HG02642 (cell line): ENCODE results near the gene FMNL2.
"Not testable (repeated sequence)": the region's sequence is repeated elsewhere in the genome, so short reads cannot be mapped to it uniquely, and the experiment has no call there.

Experiments used
- ATAC-seq: cut with Tn5 transposase; IDR thresholded peaks from one replicate; pipeline ENCODE4 v1.9.1; 2021; ENCODE audit warnings: mild to moderate bottlenecking; ENCODE audit not compliant: unreplicated experiment, poor library complexity

The FMNL2 gene

DNA sequence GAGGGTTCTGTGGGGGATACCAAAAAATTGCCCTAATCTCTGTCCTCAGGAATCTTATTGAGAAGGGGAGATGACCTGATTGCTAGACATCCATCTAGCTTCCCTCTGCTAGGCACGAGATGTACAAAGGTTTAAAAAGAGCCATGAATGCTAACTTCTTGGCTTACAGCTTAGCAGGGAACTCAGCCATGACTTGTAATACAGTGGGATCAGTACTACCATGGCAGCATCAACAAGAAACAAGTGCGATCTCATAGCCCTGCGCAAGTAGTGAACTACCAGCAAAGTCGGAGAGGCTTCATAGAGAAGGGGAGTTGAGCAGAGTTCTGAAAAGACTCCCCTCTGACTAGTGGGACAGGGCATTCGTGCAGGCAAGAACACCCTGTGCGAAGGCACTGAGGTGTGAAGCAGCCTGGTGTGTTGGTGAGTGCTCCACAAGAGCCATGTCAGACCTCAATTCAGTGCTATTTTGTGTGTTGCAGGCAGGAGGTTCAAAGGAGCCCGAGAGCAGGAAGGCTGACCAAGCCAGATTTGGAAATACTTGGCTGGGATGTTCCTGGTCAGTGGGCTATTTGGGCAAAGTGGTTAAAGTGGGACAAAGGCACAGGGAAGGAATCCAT lies 130.0 kb downstream of the FMNL2 start:
- no peak for ATAC-seq

GRCh38 chr2:152465541-152465940 lies 130.6 kb downstream of the FMNL2 start:
- ATAC-seq: no peak

DNA sequence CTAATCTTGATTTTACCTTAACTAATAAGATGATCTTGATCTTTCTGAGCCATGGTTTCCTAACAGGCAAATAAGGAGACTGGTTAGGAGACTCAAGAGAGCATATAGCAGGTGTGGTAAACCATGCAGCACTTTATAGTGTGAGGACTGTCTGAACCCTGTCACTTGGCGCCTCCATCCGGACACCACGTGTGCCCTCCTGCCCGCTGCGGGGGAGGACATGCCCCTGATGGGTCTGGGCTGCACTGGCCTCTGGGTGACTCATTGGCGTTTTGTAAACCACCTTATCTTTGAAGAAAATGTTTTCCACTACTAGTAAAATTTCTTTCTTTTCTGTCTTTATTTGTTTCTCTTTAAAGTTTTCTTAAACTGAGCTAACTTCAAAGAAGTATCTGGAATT lies 131.1 kb downstream of the FMNL2 start:
- ATAC-seq: no peak

DNA sequence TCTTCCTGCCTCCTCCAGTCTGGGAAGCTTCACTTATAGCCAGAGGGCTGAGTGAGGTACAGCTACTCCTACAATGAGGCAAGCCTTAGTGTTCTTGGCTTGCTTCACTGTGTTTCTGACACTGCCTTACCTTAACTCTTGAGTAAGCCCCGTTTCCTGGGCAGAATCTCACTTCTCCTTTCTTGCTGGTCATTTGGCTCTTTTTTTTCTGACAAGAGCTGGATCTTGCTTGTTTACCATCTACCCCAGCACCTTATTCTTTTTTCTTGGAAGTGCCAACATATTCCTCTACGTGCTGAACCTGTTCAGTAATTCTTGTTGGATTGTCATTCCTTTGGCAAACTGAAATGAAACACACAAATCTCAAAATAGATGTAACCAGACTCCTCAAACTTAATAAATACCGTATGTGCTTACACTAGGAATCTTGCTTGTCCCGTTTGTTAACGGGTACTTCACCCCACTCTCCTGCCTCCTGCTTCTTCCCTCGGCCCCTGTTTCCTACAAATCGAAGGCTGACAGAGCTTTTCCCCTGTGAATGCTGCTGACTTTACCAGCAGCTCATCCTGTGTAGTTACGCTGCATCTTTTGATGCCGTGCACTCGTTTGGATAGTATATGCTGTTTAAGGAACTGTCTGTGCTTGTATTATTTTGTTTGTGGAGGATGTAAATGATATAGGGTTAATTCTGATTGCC lies 132.2 kb downstream of the FMNL2 start:
- ATAC-seq: peak; percentile 92

DNA sequence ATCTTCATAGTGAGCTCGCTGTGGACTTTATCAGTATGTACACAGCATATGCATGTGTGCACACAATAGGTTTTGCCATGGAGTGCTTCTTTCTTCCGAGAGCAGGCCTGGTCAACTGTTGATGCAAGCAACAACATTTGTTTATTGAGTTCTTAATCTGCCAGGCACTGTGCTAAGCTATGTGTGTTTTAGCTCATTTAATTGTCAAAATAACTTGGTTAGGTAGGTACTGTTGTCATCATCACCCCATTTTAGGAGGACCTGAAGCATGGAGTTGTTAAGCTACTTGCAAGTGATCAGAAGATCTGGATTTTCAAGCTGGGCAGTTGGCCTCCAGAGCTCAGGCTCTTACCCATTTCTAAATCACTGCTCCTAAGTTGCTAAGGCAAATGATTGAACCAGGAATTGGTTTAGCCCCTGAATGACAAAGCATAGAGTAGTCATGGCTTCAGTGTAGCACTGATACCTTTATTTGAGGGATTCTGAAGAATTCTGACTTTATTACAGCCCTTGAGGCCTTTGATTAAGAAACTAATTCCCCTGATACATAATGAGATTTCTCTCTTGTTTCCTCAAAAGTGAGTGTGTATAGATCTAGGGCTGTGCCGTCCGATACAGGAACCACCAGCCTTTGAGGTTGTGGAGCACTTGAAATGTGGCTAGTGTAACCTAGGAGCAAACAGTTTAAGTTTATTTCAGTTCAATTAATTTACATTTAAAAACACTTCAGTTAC lies 132.9 kb downstream of the FMNL2 start:
- no peak for ATAC-seq

- ATAC-seq: no peak
These were observed 134.1 kb downstream of the FMNL2 start for GRCh38 chr2:152468899-152469692.

- no peak for ATAC-seq
These were observed 136.2 kb downstream of the FMNL2 start for GRCh38 chr2:152470861-152471854.

- ATAC-seq: no peak
These were observed 137.5 kb downstream of the FMNL2 start for GRCh38 chr2:152472481-152472887.

DNA sequence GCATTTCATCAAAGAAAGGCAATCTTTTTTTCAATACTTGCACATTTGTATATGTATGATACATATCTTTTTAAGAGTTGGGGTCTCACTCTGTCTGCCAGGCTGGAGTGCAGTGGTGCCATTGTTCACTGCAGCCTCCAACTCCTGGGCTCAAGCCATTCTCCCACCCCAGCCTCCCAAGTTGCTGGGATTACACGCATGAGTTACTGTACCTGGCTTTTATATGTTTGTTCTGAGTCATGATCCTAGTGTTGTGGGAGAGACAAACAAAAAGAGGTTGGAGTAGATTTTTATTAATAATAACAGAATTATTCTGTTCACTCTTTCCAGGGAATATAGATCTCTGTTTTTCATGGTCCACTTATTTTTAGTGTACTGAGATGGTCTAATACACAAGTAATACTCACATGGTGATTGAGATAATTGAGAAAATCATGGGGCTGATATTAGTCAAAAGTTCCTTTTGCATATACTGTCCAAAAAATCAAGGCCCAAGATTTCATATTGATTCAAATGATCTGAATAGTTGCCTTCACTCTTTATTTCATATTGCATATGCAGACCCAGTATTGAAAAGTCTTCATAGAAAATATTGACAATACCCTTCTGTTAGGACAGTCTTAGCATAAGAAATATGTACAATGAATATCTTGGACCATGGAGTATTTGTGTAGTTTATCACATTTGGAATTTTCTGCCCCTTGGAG lies 138.3 kb downstream of the FMNL2 start:
- no peak for ATAC-seq

GRCh38 chr2:152474523-152474922 lies 139.5 kb downstream of the FMNL2 start:
- ATAC-seq: not testable (repeated sequence)

DNA sequence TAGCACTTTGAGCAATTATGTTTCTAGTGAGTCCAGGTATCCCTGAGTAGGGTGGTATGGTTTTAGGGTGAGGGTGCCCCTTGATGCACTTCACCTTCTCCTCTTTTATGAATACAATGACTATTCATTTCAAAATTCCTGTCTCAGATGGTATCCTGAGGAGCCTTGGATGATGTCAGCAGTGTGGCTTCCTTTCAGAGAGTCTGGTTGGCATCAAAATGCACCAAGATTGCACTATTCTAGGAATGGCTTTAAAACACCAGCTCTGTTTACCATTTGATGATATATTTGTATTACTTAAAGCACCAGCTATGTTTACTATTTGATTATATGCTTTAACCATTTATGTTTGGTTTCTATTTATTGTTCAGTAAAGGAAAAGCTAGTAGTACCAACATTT lies 141.0 kb downstream of the FMNL2 start:
- no peak for ATAC-seq

DNA sequence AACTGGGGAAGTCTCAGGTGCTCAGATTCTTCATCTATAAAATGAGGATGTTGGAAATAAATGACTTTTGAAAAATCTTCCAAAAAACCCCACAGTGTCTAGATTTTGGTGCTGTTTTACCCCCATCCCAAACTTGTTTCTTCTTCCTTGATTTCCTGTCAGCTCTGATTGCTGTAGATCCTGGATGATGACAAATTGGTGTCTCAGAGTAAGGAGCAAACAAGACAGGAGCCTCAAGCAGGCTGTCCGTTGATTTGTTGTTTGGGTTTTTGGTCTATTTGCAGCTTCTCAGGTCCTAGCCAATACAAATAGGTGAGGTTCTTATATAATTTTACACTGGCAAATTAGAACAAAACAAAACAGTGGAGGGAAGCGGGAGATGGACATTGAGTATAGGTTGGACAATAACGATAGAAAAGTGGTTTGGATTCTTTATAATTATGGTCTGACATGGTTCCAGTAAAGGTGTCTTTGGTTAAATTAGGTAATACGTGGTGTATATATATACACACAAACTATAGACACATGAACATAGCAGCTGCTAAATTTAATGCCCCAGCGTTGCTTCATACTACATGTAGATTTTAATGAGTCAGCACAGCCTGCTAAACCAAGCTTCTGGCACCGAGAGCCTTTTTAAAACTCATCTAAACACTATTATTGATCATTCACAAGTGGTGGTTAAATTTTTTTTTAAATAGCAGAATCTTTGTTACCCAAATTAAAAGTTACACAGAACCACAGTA lies 142.5 kb downstream of the FMNL2 start:
- no peak for ATAC-seq

DNA sequence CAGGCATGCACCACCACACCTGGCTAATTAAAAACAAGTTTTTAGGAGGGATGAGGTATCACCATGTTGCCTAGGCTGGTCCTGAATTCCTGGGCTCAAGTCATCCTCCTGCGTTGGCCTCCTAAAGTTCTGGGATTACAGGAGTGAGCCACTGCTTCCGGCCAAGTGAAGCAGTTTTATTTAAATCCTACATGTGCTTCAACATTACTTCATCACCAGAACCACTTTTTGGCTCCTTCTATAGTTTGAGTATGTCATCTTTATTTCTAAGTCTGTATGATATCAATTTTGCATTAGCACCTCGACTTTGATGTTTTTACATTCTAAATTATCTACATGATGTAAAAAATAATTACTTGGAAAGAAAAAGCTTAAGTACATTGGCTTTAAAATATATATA lies 144.3 kb downstream of the FMNL2 start:
- ATAC-seq: no peak

DNA sequence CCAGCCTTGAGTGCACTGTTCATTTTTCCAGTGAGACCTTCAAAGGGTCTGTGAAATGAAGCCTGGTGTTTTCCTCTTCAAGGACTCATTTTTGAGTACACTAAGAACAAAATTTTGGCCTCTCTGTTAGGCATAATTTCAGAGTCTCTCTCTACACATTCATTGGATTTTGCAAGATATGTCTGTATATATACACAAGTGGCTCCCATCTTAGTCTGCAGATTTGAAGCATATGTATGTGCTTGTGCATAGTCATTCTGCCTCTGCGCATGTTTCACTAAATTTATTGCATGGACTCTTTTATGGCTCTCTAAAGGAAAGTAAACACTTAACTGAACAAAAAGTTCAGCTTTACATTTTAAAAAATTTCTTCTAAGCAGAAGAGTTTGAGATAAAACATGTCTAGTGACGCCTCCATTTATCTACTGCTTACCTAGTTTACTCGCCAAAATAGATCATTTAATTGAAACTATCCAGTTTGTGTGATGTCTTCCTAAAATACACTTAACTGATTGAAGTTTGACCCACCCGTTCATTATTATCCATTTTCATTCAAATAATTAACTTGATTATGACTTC lies 145.9 kb downstream of the FMNL2 start:
- no peak for ATAC-seq

DNA sequence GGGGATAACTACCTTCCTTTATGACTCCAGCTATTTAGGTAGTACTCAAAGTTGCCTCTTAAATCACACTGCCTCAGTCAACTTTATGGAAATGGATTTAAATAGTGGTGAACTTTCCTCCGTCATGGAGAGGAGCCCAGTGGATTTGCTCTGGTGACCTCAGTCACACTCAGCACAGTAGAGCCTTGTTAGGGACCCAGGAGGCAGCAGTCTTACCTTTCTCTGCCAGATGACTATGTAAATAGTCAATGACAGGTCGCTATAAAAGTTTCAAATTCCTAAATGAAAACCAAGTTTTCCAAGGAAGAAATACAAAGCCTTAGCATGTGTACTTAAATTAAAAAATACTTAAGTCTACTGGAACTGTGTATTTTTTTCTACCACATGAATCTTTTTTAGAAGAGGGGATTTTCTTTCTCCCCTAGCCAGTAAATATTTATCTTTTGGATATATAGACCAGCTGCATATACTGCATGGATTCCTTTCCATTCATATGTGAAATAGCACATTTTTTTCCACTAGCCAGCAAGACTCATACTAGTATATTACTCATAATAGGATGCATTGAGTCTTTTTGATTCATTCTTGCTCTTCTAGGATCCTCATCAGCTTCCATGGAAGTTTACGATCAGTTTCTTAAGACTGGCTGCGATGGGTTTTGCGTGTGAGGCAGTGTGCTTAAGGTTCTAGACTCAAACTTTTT lies 147.1 kb downstream of the FMNL2 start:
- ATAC-seq: no peak

DNA sequence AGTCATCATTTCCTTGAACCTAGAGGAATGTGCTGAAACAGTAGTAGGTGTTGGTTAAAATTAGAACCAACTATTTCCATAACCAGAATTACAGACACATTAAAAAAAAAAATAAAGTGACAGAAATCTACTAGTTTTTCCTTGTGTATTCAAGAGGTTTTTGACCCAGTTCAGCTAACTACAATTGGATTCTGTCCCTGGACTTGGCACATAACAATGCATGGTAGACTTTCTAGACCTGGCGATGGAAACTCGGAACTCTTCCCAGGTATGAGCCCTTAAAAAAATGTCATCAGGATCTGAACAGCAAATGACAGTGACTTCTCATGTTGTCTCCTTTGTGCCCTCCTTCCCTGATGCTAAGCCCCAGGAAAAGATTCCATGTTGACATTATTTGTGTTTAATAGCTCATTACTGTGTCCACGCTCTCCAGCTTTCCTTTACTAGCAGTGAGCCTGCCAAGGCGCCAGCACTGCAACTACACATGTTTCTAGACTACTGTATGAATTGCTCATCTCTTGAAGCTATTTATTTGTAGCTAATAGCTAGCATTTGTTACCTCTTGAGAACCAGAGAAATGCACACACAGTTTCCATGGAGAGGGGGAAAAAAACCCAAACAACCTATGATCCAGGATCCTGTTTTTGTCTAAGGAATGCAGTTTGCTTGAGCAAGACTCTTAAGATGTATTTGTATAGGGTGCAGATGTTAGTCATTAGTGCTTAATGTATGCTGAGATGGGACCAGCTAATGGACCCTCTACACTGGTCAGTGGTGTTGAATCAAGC lies 148.5 kb downstream of the FMNL2 start:
- ATAC-seq: no peak
